H1 (cell line): ENCODE results near the gene EVI2A. TPM values are rescaled to one million over a fixed set of nuclear protein-coding genes. Genes with fewer than 3 reads are reported as not detected.
"Not testable (repeated sequence)": the region's sequence is repeated elsewhere in the genome, so short reads cannot be mapped to it uniquely, and the experiment has no call there.

ENCODE experiments used
- CTCF ChIA-PET: fragments of 300-600 bp; sonication (Branson Sonifier 250); formaldehyde crosslinking; loops from one replicate; lab custom pipeline; 2021; ENCODE audit not compliant: partially characterized antibody; lab: Charles Lee
- POLR2A ChIA-PET: fragments of 300-600 bp; sonication (Branson Sonifier 250); formaldehyde crosslinking; loops from one replicate; lab custom pipeline; 2021; ENCODE audit warnings: inconsistent platforms; ENCODE audit not compliant: partially characterized antibody; lab: Charles Lee
- DNase-seq, 2 experiments: peaks; one replicate each; pipeline versions ENCODE4 v3.0.0 to v3.0.0-alpha.2; 2010 to 2022; ENCODE audit warnings: low spot score in 2 of 2, low read depth in 1 of 2, mixed read lengths in 1 of 2
- FAIRE-seq: peaks from 2 replicates; lab custom pipeline; 2011; peaks lifted over from hg19 to GRCh38; lab: Jason Lieb, UNC
- H2AFZ ChIP-seq: 2 replicates; pipeline ENCODE4 v1.8.1; 2012; ENCODE audit warnings: low read length, inconsistent platforms
- H2AK5ac ChIP-seq: 2 replicates; pipeline ENCODE4 v1.6.1; 2013; ENCODE audit warnings: low read depth, low read length
- H2BK120ac ChIP-seq: replicated peaks from 2 replicates; pipeline ENCODE3; 2013; ENCODE audit warnings: low read depth, low read length, inconsistent platforms
- H2BK12ac ChIP-seq: 2 replicates; pipeline ENCODE4 v1.6.1; 2013; ENCODE audit warnings: low read depth, low read length
- H2BK15ac ChIP-seq: 2 replicates; pipeline ENCODE4 v1.6.1; 2013; ENCODE audit warnings: low read length
- H2BK20ac ChIP-seq: 2 replicates; pipeline ENCODE4 v1.6.1; 2013; ENCODE audit warnings: low read length
- H2BK5ac ChIP-seq: 2 replicates; pipeline ENCODE4 v1.6.1; 2013; ENCODE audit warnings: low read depth, low read length
- H3K14ac ChIP-seq: 2 replicates; pipeline ENCODE4 v1.6.1; 2013; ENCODE audit warnings: inconsistent platforms; ENCODE audit not compliant: insufficient read length
- H3K18ac ChIP-seq: 2 replicates; pipeline ENCODE4 v1.6.1; 2013; ENCODE audit warnings: low read length; ENCODE audit errors: extremely low read depth
- H3K23ac ChIP-seq: 2 replicates; pipeline ENCODE4 v1.6.1; 2013; ENCODE audit warnings: inconsistent platforms; ENCODE audit not compliant: insufficient read length
- H3K23me2 ChIP-seq: 2 replicates; pipeline ENCODE4 v1.6.1; 2013; ENCODE audit warnings: low read depth, low read length
- H3K27ac ChIP-seq: 2 replicates; pipeline ENCODE4 v1.6.1; 2011; ENCODE audit warnings: low read depth, low read length, inconsistent platforms
- H3K27me3 ChIP-seq, 4 experiments: replicated peaks in 1 of 4; 1 replicate in 1 of 4; 2 replicates in 3 of 4; pipeline versions ENCODE4 v1.6.1 to v1.8.1; 2011 to 2013; ENCODE audit warnings: low read length in 3 of 4, mild to moderate bottlenecking in 3 of 4, inconsistent platforms in 2 of 4, mixed read lengths in 2 of 4, moderate library complexity in 1 of 4; ENCODE audit not compliant: control insufficient read depth in 3 of 4, insufficient read depth in 3 of 4; ENCODE audit errors: extremely low read depth in 1 of 4
- H3K36me3 ChIP-seq, 4 experiments: 2 replicates each; pipeline versions ENCODE4 v1.6.1 to v1.8.1; 2011 to 2013; ENCODE audit warnings: mild to moderate bottlenecking in 4 of 4, low read length in 3 of 4, moderate library complexity in 2 of 4, control low read depth in 1 of 4, inconsistent platforms in 1 of 4; ENCODE audit not compliant: insufficient read depth in 4 of 4, control insufficient read depth in 2 of 4
- H3K4ac ChIP-seq: replicated peaks from 2 replicates; pipeline ENCODE3; 2013; ENCODE audit warnings: low read length, low read depth, mixed read lengths, inconsistent platforms; ENCODE audit not compliant: insufficient read length
- H3K4me1 ChIP-seq, 4 experiments: replicated peaks in 1 of 4; 1 replicate in 1 of 4; 2 replicates in 3 of 4; pipeline versions ENCODE4 v1.6.1 to v1.8.1; 2011 to 2013; ENCODE audit warnings: low read length in 3 of 4, inconsistent platforms in 2 of 4, mixed read lengths in 1 of 4; ENCODE audit not compliant: insufficient read depth in 4 of 4, control insufficient read depth in 3 of 4
- H3K4me2 ChIP-seq, 2 experiments: 2 replicates each; pipeline versions ENCODE4 v1.6.1 to v1.8.1; 2011 to 2013; ENCODE audit warnings: low read depth in 2 of 2, low read length in 2 of 2, control low read depth in 1 of 2, inconsistent platforms in 1 of 2, mild to moderate bottlenecking in 1 of 2; ENCODE audit not compliant: insufficient read depth in 1 of 2
- H3K4me3 ChIP-seq, 4 experiments: fragments of 200-600, 300-600 bp in 1 of 4; sonication (generic), shearing (Covaris generic), sonication (Bioruptor Twin) in 1 of 4; 2 replicates each; pipeline versions ENCODE4 v1.5.1 to v1.8.1; 2011 to 2016; ENCODE audit warnings: low read length in 4 of 4, low read depth in 3 of 4, control low read depth in 2 of 4, inconsistent platforms in 2 of 4, mild to moderate bottlenecking in 2 of 4, mixed read lengths in 1 of 4, moderate library complexity in 1 of 4; ENCODE audit not compliant: insufficient read depth in 2 of 4; ENCODE audit errors: extremely low read depth in 1 of 4
- H3K56ac ChIP-seq: replicated peaks from 2 replicates; pipeline ENCODE3; 2013; ENCODE audit warnings: low read depth, mild to moderate bottlenecking, mixed read lengths, low read length, inconsistent platforms; ENCODE audit not compliant: insufficient read length
- H3K79me1 ChIP-seq: 2 replicates; pipeline ENCODE4 v1.6.1; 2013; ENCODE audit warnings: low read depth, low read length, control low read depth
- H3K79me2 ChIP-seq, 2 experiments: 2 replicates each; pipeline versions ENCODE4 v1.6.1 to v1.8.1; 2012 to 2013; ENCODE audit warnings: low read length in 2 of 2, mild to moderate bottlenecking in 2 of 2, inconsistent platforms in 1 of 2; ENCODE audit not compliant: insufficient read depth in 2 of 2, control insufficient read depth in 1 of 2
- H3K9ac ChIP-seq, 4 experiments: replicated peaks in 1 of 4; 1 replicate in 1 of 4; 2 replicates in 3 of 4; pipeline versions ENCODE4 v1.6.1 to v1.8.1; 2011 to 2013; ENCODE audit warnings: low read depth in 3 of 4, low read length in 3 of 4, control low read depth in 2 of 4, mild to moderate bottlenecking in 2 of 4, moderate library complexity in 2 of 4, inconsistent platforms in 1 of 4; ENCODE audit errors: extremely low read depth in 1 of 4
- H3K9me3 ChIP-seq, 2 experiments: 2 replicates each; pipeline versions ENCODE4 v1.6.1 to v1.8.1; 2012 to 2013; ENCODE audit warnings: mild to moderate bottlenecking in 2 of 2, moderate library complexity in 2 of 2, control low read depth in 1 of 2, inconsistent platforms in 1 of 2, low read depth in 1 of 2, low read length in 1 of 2, mixed read lengths in 1 of 2; ENCODE audit not compliant: insufficient read depth in 2 of 2
- H4K20me1 ChIP-seq, 2 experiments: replicated peaks in 1 of 2; 2 replicates each; pipeline versions ENCODE3 to v1.8.1; 2011 to 2013; ENCODE audit warnings: inconsistent platforms in 2 of 2, low read length in 2 of 2, mild to moderate bottlenecking in 1 of 2; ENCODE audit not compliant: insufficient read depth in 2 of 2, control insufficient read depth in 1 of 2
- H4K5ac ChIP-seq: 2 replicates; pipeline ENCODE4 v1.6.1; 2013; ENCODE audit warnings: low read length, low read depth, mixed read lengths, inconsistent platforms; ENCODE audit not compliant: insufficient read length
- H4K8ac ChIP-seq: 2 replicates; pipeline ENCODE4 v1.8.0; 2013; ENCODE audit warnings: mild to moderate bottlenecking, moderate library complexity, low read length, inconsistent platforms; ENCODE audit not compliant: insufficient read depth; ENCODE audit errors: extremely low read depth
- H4K91ac ChIP-seq: replicated peaks from 2 replicates; pipeline ENCODE3; 2013; ENCODE audit warnings: low read length, mixed read lengths, inconsistent platforms; ENCODE audit not compliant: insufficient read length
- CBX5 ChIP-seq: fragments of 300-800, 300-1000 bp; sonication (generic); IDR thresholded peaks from 2 replicates; pipeline ENCODE4 v1.7.1; 2016; ENCODE audit warnings: antibody characterized with exemption, low read length, low read depth
- CBX8 ChIP-seq: fragments of 300-800, 300-1000 bp; sonication (generic); IDR thresholded peaks from 2 replicates; pipeline ENCODE4 v1.7.1; 2016; ENCODE audit warnings: low read depth, low read length, borderline replicate concordance
- WGBS, 2 experiments: shearing (Covaris generic) in 1 of 2; methylation state at CpG; one replicate each; pipeline versions ENCODE4 v1.1.6 to v1.1.7; 2013 to 2015; ENCODE audit warnings: low lambda C conversion rate in 2 of 2, mixed read lengths in 2 of 2, inconsistent platforms in 1 of 2, low coverage in 1 of 2, missing lambda C conversion rate in 1 of 2; ENCODE audit not compliant: insufficient replicate concordance in 2 of 2, insufficient coverage in 1 of 2, insufficient read length in 1 of 2; ENCODE audit errors: extremely low coverage in 1 of 2, missing lambda C conversion rate in 1 of 2; 5-methylcytosine and 5-hydroxymethylcytosine counted together
- polyA plus RNA-seq, 7 experiments: library from polyadenylated mRNA; depleted of rRNA in 3 of 7; stranded (reverse) in 5 of 7; unstranded in 2 of 7; fragments of >200 nt in 5 of 7; fragments of 200-250 nt in 2 of 7; gene quantifications; 1 replicate in 5 of 7; 2 replicates in 1 of 7; 4 replicates in 1 of 7; pipeline versions ENCODE4 v1.2.1 to v1.2.3, GENCODE V29; 2011 to 2013; ENCODE audit warnings: missing spikeins in 2 of 7, mixed read lengths in 2 of 7
- total RNA-seq: library from RNA; stranded (reverse); fragmentation: NEBNext Ultra II Directional; extraction: Animal tissue kit (Norgen Biotek cat#: 25700); gene quantifications from 2 replicates; pipeline ENCODE4 v1.2.1, GENCODE V29; 2021

Gene EVI2A
- total and polyA plus RNA-seq, 2 of the 8 experiments (the other 6 are each of a cell fraction or from before 2014, with no cell fraction given), result not detected

- Histone ChIP-seq H2AFZ (no peak overlapping the region), H3K23ac (no peak overlapping the region), H4K91ac (no peak overlapping the region), H3K9me3 (no peaks in the 10 kb centered on the region), H3K14ac (no peak overlapping the region), H3K4me2 (no peak overlapping the region), H3K23me2 (no peaks in the 10 kb centered on the region), H3K79me2 (no peaks in the 10 kb centered on the region), H3K27me3 (no peaks in the 10 kb centered on the region), H2BK120ac (no peak overlapping the region), H2BK5ac (no peak overlapping the region), H2BK12ac (no peak overlapping the region), H3K9ac (no peak overlapping the region), H2BK20ac (no peak overlapping the region), H3K56ac (no peak overlapping the region), H4K8ac (no peak overlapping the region), H2BK15ac (no peak overlapping the region), H4K20me1 (no peaks in the 10 kb centered on the region), H3K79me1 (no peaks in the 10 kb centered on the region), H3K4me1 (no peaks in the 10 kb centered on the region), H3K27ac (no peak overlapping the region), H2AK5ac (no peak overlapping the region), H4K5ac (no peak overlapping the region), H3K4ac (no peak overlapping the region), H3K4me3 (no peak overlapping the region), H3K18ac (no peak overlapping the region), H3K36me3 (no peaks in the 10 kb centered on the region)
- no peak for TF ChIP-seq CBX5
- TF ChIP-seq CBX8, result no peak
- DNase-seq (no peak), FAIRE-seq (no peak)
- 87% methylated on average over 3 of the region's 3 CpGs; no CpG with 5 or more reads in 1 of the 2 experiments for WGBS, 2 experiments
- ChIA-PET POLR2A (no interaction called here), CTCF (interaction anchor here (0.7 to 1.2 kb wide), 2 partner anchors 9 to 52 kb away, joined by 3 to 4 read pairs; no protein-coding TSS in a partner anchor)
Observed at GRCh38 chr17:31289790-31290189, 31.6 kb downstream of the EVI2A start.

GRCh38 chr17:31287932-31288331 is 33.5 kb downstream of the EVI2A start:
- not testable (repeated sequence) for H2BK20ac ChIP-seq, FAIRE-seq
- WGBS, 2 experiments, result no CpG with 5 or more reads among the region's 1 CpG

More at GRCh38 chr17:31287932-31288331, 33.5 kb downstream of the EVI2A start:
- H3K4me2 ChIP-seq, H3K4me3 ChIP-seq, H4K91ac ChIP-seq, H3K23ac ChIP-seq, H3K4me1 ChIP-seq, H4K5ac ChIP-seq, H2BK15ac ChIP-seq, H3K9me3 ChIP-seq, CTCF ChIA-PET, H3K18ac ChIP-seq, H3K79me1 ChIP-seq, H3K79me2 ChIP-seq, H4K8ac ChIP-seq, H3K56ac ChIP-seq, DNase-seq, H3K23me2 ChIP-seq, H3K4ac ChIP-seq, POLR2A ChIA-PET, H2AFZ ChIP-seq, H3K14ac ChIP-seq, H3K27me3 ChIP-seq, H3K9ac ChIP-seq, H3K36me3 ChIP-seq, H2BK120ac ChIP-seq, H2AK5ac ChIP-seq, H2BK12ac ChIP-seq, H4K20me1 ChIP-seq, H2BK5ac ChIP-seq, H3K27ac ChIP-seq: not testable (repeated sequence)
